A673 (cell line): Measurements from ENCODE around the gene SATB2.

ENCODE experiments used
- CTCF ChIP-seq: fragments of 300-800, 200-600 bp; sonication (generic); conservative IDR thresholded peaks from 2 replicates; pipeline ENCODE4 v1.5.1; 2017; ENCODE audit warnings: low read depth, mild to moderate bottlenecking, antibody characterized with exemption, low read length, moderate library complexity, mixed read lengths
- EZH2 ChIP-seq: fragments of 200-600 bp; sonication (generic); IDR thresholded peaks from 2 replicates; pipeline ENCODE4 v1.6.1; 2017; ENCODE audit warnings: borderline replicate concordance, low read depth, mild to moderate bottlenecking, mixed read lengths, antibody characterized with exemption, low read length; ENCODE audit not compliant: poor library complexity, severe bottlenecking

- TF ChIP-seq EZH2: no peak
- TF ChIP-seq CTCF: no peak
These were observed 146.8 kb downstream of the SATB2 start for GRCh38 chr2:199310771-199311585.
